K562 (cell line): Measurements from ENCODE around the gene HSD11B1L. TPM values are rescaled to one million over a fixed set of nuclear protein-coding genes. Genes with fewer than 3 reads are reported as not detected.
A peak's percentile ranks its signal among the peaks of the same experiment; 100 is the strongest.

Source experiments
- CBFA2T3 ChIP-seq: fragments of 450-650 bp; IDR thresholded peaks from 2 replicates; pipeline ENCODE4 v1.6.1; 2017
- CHCHD3 ChIP-seq: fragments of 250-450 bp; sonication (Bioruptor Pico); IDR thresholded peaks from 2 replicates; pipeline ENCODE4 v2.1.2; 2022; ENCODE audit warnings: mild to moderate bottlenecking
- CTBP1 ChIP-seq: fragments of 450-650 bp; IDR thresholded peaks from 2 replicates; pipeline ENCODE4 v1.6.1; 2016; ENCODE audit warnings: borderline replicate concordance
- GABPB1 ChIP-seq: sonication (generic); formaldehyde crosslinking; IDR thresholded peaks from 2 replicates; pipeline ENCODE4 v1.8.0; 2022; ENCODE audit warnings: mild to moderate bottlenecking, missing genetic modification reagents
- MTA3 ChIP-seq: fragments of 450-650 bp; formaldehyde crosslinking; IDR thresholded peaks from 2 replicates; pipeline ENCODE4 v1.6.1; 2017; ENCODE audit warnings: mild to moderate bottlenecking, borderline replicate concordance
- PRPF4 ChIP-seq: fragments of 200-400 bp; formaldehyde crosslinking; IDR thresholded peaks from one replicate; pipeline ENCODE4 v1.6.1; 2017; ENCODE audit warnings: low read length, low read depth, mild to moderate bottlenecking; ENCODE audit not compliant: insufficient read depth, poor library complexity, severe bottlenecking
- RBM39 ChIP-seq: fragments of 200-400 bp; formaldehyde crosslinking; optimal IDR thresholded peaks from 2 replicates; pipeline ENCODE3; 2018; ENCODE audit warnings: low read depth, low read length
- TRIM24 ChIP-seq, 2 experiments: fragments of 450-650 bp; IDR thresholded peaks; 2 replicates each; pipeline ENCODE4 v1.6.1; 2016
- ZBTB7A ChIP-seq: IDR thresholded peaks from 2 replicates; pipeline ENCODE4 v1.6.1; 2011; ENCODE audit warnings: low read depth, mild to moderate bottlenecking, low read length, moderate library complexity, borderline replicate concordance; ENCODE audit not compliant: control insufficient read depth
- ZFX ChIP-seq: sonication (generic); formaldehyde crosslinking; IDR thresholded peaks from 2 replicates; pipeline ENCODE4 v1.8.0; 2022; ENCODE audit warnings: mild to moderate bottlenecking, missing genetic modification reagents, moderate library complexity
- ZKSCAN3 ChIP-seq: fragments of 250-450 bp; sonication (Bioruptor Pico); IDR thresholded peaks from 2 replicates; pipeline ENCODE4 v1.4.0; 2020
- ZKSCAN8 ChIP-seq: fragments of 200-800 bp; sonication (Bioruptor generic); IDR thresholded peaks from 2 replicates; pipeline ENCODE4 v1.6.1; 2016; ENCODE audit warnings: missing genetic modification characterization, missing compliant biosample characterization
- ZNF24 ChIP-seq: fragments of 450-650 bp; IDR thresholded peaks from 2 replicates; pipeline ENCODE4 v1.6.1; 2016
- ZNF717 ChIP-seq: fragments of 250-450 bp; sonication (Bioruptor Pico); IDR thresholded peaks from 2 replicates; pipeline ENCODE4 v1.5.0; 2021
- ZSCAN32 ChIP-seq: fragments of 450-650 bp; formaldehyde crosslinking; IDR thresholded peaks from 2 replicates; pipeline ENCODE4 v1.4.0; 2020; ENCODE audit warnings: mild to moderate bottlenecking, moderate library complexity
- polyA plus RNA-seq, 8 experiments: library from polyadenylated mRNA; depleted of rRNA in 4 of 8; stranded (reverse) in 5 of 8; unstranded in 3 of 8; fragments of >200 nt; fragmentation: Nextera tagmentation in 2 of 8; fragmentation: Illumina TruSeq in 1 of 8; extraction: Ambion mirVana in 2 of 8; extraction: Trizol in 1 of 8; gene quantifications; 2 replicates each; pipeline versions ENCODE4 v1.2.1 to v1.2.3, GENCODE V29; 2011 to 2014; ENCODE audit warnings: inconsistent platforms in 1 of 8, missing spikeins in 1 of 8
- total RNA-seq, 7 experiments: library from RNA; depleted of rRNA in 6 of 7; stranded (reverse); fragments of >200 nt in 6 of 7; fragmentation: Illumina TruSeq in 2 of 7; extraction: Trizol in 2 of 7; gene quantifications; 2 replicates each; pipeline versions ENCODE4 v1.2.1 to v1.2.3, GENCODE V29; 2011 to 2021; ENCODE audit warnings: low replicate concordance in 1 of 7
- TF ChIP-seq, protein P1 (sequence below): sonication (generic); formaldehyde crosslinking; IDR thresholded peaks from 2 replicates; pipeline ENCODE4 v1.8.0; 2023; ENCODE audit warnings: missing genetic modification reagents, mild to moderate bottlenecking, borderline replicate concordance
- TF ChIP-seq, protein P2 (sequence below), 2 experiments: fragments of 450-650 bp; conservative IDR thresholded peaks; 2 replicates each; pipeline ENCODE4 v1.6.1; 2017; ENCODE audit warnings: mild to moderate bottlenecking in 2 of 2, moderate library complexity in 2 of 2
- TF ChIP-seq, protein P3 (sequence below): fragments of 250-450 bp; sonication (Bioruptor Pico); IDR thresholded peaks from 2 replicates; pipeline ENCODE4 v1.4.0; 2020

Gene HSD11B1L
- total and polyA plus RNA-seq, 9 of the 15 experiments (the other 6 are each of a cell fraction or from before 2014, with no cell fraction given), result 0.31 to 7.7 (median 2.3) TPM

DNA sequence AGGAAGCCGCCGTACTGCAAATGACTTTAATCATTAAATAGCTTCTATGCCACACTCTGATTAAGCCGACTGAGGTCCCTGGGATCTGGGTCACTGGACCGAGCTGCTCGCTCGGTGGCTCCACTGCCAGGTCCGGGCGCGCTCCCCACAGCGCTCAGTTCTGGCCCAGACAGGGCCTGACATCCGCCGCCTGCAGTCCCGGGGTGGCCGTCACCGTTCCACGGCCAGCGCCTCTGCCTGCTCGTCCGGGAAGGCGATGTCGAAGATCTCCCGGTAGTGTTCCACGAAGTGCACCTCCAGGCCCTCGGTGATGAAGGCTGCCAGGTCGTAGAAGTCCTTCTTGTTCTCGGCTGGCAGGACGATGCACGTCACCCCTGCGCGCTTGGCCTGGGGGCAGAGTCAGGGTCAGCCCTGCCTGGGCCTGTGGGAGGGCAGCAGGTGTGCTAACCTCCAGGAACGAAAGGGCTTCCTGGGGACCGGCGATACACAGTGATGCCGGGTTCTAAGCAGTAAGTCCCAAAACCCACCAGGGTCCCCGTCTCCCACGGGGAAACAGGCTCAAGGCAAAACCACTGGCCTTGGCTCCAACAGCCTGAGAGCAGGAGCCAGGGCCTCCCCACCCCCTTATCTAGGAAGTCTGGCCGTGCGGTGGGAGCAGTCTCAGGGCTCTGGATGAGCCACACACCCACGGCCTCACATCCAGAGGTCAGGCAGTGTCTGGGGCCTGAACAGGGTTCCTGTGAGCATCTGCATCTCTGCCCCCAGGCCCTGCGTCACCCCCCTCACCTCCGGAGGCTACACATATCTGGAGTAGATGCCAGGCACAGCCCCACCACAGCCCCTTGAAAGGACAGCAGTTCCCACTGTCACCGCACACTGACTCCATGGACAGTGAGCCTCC is 11.2 kb downstream of the HSD11B1L start (continued):
- TF ChIP-seq, protein P1, sequence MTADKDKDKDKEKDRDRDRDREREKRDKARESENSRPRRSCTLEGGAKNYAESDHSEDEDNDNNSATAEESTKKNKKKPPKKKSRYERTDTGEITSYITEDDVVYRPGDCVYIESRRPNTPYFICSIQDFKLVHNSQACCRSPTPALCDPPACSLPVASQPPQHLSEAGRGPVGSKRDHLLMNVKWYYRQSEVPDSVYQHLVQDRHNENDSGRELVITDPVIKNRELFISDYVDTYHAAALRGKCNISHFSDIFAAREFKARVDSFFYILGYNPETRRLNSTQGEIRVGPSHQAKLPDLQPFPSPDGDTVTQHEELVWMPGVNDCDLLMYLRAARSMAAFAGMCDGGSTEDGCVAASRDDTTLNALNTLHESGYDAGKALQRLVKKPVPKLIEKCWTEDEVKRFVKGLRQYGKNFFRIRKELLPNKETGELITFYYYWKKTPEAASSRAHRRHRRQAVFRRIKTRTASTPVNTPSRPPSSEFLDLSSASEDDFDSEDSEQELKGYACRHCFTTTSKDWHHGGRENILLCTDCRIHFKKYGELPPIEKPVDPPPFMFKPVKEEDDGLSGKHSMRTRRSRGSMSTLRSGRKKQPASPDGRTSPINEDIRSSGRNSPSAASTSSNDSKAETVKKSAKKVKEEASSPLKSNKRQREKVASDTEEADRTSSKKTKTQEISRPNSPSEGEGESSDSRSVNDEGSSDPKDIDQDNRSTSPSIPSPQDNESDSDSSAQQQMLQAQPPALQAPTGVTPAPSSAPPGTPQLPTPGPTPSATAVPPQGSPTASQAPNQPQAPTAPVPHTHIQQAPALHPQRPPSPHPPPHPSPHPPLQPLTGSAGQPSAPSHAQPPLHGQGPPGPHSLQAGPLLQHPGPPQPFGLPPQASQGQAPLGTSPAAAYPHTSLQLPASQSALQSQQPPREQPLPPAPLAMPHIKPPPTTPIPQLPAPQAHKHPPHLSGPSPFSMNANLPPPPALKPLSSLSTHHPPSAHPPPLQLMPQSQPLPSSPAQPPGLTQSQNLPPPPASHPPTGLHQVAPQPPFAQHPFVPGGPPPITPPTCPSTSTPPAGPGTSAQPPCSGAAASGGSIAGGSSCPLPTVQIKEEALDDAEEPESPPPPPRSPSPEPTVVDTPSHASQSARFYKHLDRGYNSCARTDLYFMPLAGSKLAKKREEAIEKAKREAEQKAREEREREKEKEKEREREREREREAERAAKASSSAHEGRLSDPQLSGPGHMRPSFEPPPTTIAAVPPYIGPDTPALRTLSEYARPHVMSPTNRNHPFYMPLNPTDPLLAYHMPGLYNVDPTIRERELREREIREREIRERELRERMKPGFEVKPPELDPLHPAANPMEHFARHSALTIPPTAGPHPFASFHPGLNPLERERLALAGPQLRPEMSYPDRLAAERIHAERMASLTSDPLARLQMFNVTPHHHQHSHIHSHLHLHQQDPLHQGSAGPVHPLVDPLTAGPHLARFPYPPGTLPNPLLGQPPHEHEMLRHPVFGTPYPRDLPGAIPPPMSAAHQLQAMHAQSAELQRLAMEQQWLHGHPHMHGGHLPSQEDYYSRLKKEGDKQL (CRISPR knock-in tag), result 0 out of 2 replicates have a peak, but pooled peaks have one; percentile 38
- TF ChIP-seq ZBTB7A (0 out of 2 replicates have a peak, but pooled peaks have one; percentile 17), ZFX (peak; percentile 70), CTBP1 (0 out of 2 replicates have a peak, but pooled peaks have one; percentile 20), PRPF4 (peak; percentile 20), RBM39 (no peak), GABPB1 (peak; percentile 44; the same call in 1 of the 2 replicates), TRIM24 (IDR thresholded peaks at IDR 0.05) (no peak), ZNF24 (no peak), ZSCAN32 (0 out of 2 replicates have a peak, but pooled peaks have one; percentile 43), ZKSCAN3 (CRISPR knock-in tag) (no peak), CBFA2T3 (peak; percentile 15; the same call in 1 of the 2 replicates), ZKSCAN8 (CRISPR knock-in tag) (no peak), ZNF717 (CRISPR knock-in tag) (0 out of 2 replicates have a peak, but pooled peaks have one; percentile 4), MTA3 (peak; percentile 45; the same call in 1 of the 2 replicates), CHCHD3 (CRISPR knock-in tag) (no peak)
- TF ChIP-seq, protein P2, sequence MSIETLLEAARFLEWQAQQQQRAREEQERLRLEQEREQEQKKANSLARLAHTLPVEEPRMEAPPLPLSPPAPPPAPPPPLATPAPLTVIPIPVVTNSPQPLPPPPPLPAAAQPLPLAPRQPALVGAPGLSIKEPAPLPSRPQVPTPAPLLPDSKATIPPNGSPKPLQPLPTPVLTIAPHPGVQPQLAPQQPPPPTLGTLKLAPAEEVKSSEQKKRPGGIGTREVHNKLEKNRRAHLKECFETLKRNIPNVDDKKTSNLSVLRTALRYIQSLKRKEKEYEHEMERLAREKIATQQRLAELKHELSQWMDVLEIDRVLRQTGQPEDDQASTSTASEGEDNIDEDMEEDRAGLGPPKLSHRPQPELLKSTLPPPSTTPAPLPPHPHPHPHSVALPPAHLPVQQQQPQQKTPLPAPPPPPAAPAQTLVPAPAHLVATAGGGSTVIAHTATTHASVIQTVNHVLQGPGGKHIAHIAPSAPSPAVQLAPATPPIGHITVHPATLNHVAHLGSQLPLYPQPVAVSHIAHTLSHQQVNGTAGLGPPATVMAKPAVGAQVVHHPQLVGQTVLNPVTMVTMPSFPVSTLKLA (conservative IDR thresholded peaks at IDR 0.05), result 0 out of 4 replicates have a peak, but pooled peaks of 1 of the 2 experiments have one; percentile 5
- TF ChIP-seq, protein P3, sequence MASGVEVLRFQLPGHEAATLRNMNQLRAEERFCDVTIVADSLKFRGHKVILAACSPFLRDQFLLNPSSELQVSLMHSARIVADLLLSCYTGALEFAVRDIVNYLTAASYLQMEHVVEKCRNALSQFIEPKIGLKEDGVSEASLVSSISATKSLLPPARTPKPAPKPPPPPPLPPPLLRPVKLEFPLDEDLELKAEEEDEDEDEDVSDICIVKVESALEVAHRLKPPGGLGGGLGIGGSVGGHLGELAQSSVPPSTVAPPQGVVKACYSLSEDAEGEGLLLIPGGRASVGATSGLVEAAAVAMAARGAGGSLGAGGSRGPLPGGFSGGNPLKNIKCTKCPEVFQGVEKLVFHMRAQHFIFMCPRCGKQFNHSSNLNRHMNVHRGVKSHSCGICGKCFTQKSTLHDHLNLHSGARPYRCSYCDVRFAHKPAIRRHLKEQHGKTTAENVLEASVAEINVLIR (CRISPR knock-in tag), result no peak
